Natural killer cell (primary cell): Measurements from ENCODE around the gene GNAZ. TPM values are rescaled to one million over a fixed set of nuclear protein-coding genes. Genes with fewer than 3 reads are reported as not detected.

Experiments
- ATAC-seq, 3 donors: fragments of 150-1000 bp in 2 of 3; fragments of 200-7000 bp in 1 of 3; cut with Tn5 transposase; 1 replicate in 1 of 3; 2 replicates in 2 of 3; pipeline ENCODE4 v1.10.0; 2021; ENCODE audit warnings: mild to moderate bottlenecking in 2 of 3, moderate library complexity in 2 of 3
- DNase-seq, 2 donors: peaks; one replicate each; pipeline versions ENCODE4 v3.0.0 to v3.0.0-alpha.2; 2013 to 2021; ENCODE audit warnings: mixed read lengths in 1 of 2
- H3K27ac ChIP-seq: one replicate; pipeline ENCODE4 v1.5.1; 2013; ENCODE audit warnings: mild to moderate bottlenecking, low read length
- H3K27me3 ChIP-seq: one replicate; pipeline ENCODE4 v1.6.1; 2013; ENCODE audit warnings: low read length; ENCODE audit not compliant: control insufficient read depth, insufficient read depth
- H3K36me3 ChIP-seq: one replicate; pipeline ENCODE4 v1.6.1; 2013; ENCODE audit warnings: low read length; ENCODE audit not compliant: control insufficient read depth, insufficient read depth
- H3K4me1 ChIP-seq: one replicate; pipeline ENCODE4 v1.6.1; 2013; ENCODE audit warnings: low read length; ENCODE audit not compliant: control insufficient read depth, insufficient read depth
- H3K4me3 ChIP-seq: one replicate; pipeline ENCODE4 v1.5.1; 2013; ENCODE audit warnings: low read length
- H3K9me3 ChIP-seq: one replicate; pipeline ENCODE4 v1.6.1; 2013; ENCODE audit warnings: low read length; ENCODE audit not compliant: control insufficient read depth, insufficient read depth
- H3K27ac Mint-ChIP-seq, 2 donors: one replicate each; pipeline ENCODE4 v1.8.0; 2022; ENCODE audit warnings: mild to moderate bottlenecking in 2 of 2, mixed read lengths in 2 of 2, moderate library complexity in 1 of 2
- H3K27me3 Mint-ChIP-seq, 2 donors: one replicate each; pipeline ENCODE4 v1.8.0; 2022; ENCODE audit warnings: low read depth in 2 of 2, mixed read lengths in 2 of 2
- H3K36me3 Mint-ChIP-seq: one replicate; pipeline ENCODE4 v1.8.0; 2022; ENCODE audit warnings: mixed read lengths
- H3K4me1 Mint-ChIP-seq, 2 donors: one replicate each; pipeline ENCODE4 v1.8.0; 2022; ENCODE audit warnings: mixed read lengths in 2 of 2
- H3K4me3 Mint-ChIP-seq: one replicate; pipeline ENCODE4 v1.8.0; 2022; ENCODE audit warnings: mild to moderate bottlenecking, moderate library complexity, mixed read lengths
- H3K9me3 Mint-ChIP-seq, 2 donors: one replicate each; pipeline ENCODE4 v1.8.0; 2022; ENCODE audit warnings: mixed read lengths in 2 of 2
- WGBS: methylation state at CpG from one replicate; pipeline ENCODE4 v1.1.7; 2013; ENCODE audit warnings: missing lambda C conversion rate; ENCODE audit not compliant: insufficient coverage; 5-methylcytosine and 5-hydroxymethylcytosine counted together
- intact Hi-C: fragments of 100-400 bp; cut with micrococcal nuclease; formaldehyde crosslinking; loops from one replicate; pipeline ENCODE4 v1.14.2; 2022
- total RNA-seq, 4 donors: library from RNA; stranded (reverse); fragments of 120-200 nt in 1 of 4; gene quantifications; one replicate each; pipeline versions ENCODE4 v1.2.3 to v1.2.4, GENCODE V29; 2013 to 2022
- TF ChIP-seq, protein P1 (sequence below): fragments of 200-600 bp; IDR thresholded peaks from one replicate; pipeline ENCODE4 v1.8.0; 2022; ENCODE audit warnings: antibody characterized with exemption

Gene GNAZ
- total RNA-seq, 3 donors from 2014 or later (not counting 1 experiment from before 2014, with no cell fraction given): 4.5 to 7.5 (median 5.6) TPM

DNA sequence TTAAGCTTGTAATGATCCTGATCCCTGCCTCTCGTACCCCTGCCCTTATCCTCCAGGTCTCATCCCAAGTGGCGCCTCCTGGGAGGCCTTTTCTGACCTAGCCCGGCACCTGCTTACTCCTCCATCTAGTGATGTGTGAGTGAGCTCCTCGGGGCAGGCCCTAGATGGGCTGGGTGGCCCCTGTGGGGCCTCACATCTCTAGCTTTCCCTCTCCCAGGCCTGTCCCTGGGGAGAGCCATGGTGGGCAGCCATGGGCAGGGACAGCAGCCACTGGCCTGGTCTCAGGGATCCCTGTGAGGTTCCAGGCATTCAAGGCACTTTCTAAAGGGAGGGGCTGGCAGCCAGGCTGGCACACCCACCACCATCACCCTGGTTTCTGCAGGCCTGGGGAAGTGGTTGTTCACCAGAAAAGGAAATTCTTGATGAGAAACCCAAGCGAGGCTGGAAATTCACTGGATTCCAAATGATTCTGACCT is 27.9 kb downstream of the GNAZ start:
- WGBS: 85% methylated on average over 5 of the region's 5 CpGs
- H3K27ac Mint-ChIP-seq: no peak overlapping the region
- Histone ChIP-seq H3K9me3 (no peaks in the 10 kb centered on the region), H3K36me3 (no peaks in the 10 kb centered on the region), H3K27me3 (no peaks in the 10 kb centered on the region), H3K4me1 (no peaks in the 10 kb centered on the region), H3K4me3 (no peak overlapping the region), H3K27ac (no peak overlapping the region)
- TF ChIP-seq, protein P1, sequence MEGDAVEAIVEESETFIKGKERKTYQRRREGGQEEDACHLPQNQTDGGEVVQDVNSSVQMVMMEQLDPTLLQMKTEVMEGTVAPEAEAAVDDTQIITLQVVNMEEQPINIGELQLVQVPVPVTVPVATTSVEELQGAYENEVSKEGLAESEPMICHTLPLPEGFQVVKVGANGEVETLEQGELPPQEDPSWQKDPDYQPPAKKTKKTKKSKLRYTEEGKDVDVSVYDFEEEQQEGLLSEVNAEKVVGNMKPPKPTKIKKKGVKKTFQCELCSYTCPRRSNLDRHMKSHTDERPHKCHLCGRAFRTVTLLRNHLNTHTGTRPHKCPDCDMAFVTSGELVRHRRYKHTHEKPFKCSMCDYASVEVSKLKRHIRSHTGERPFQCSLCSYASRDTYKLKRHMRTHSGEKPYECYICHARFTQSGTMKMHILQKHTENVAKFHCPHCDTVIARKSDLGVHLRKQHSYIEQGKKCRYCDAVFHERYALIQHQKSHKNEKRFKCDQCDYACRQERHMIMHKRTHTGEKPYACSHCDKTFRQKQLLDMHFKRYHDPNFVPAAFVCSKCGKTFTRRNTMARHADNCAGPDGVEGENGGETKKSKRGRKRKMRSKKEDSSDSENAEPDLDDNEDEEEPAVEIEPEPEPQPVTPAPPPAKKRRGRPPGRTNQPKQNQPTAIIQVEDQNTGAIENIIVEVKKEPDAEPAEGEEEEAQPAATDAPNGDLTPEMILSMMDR: no peak
- ATAC-seq (no peak), DNase-seq (no peak)
- no peaks in the 10 kb centered on the region for H3K36me3 Mint-ChIP-seq
- H3K4me3 Mint-ChIP-seq: no peak overlapping the region
- no peaks in the 10 kb centered on the region for H3K9me3 Mint-ChIP-seq
- intact Hi-C loops: no loop called here
- no peaks in the 10 kb centered on the region for H3K4me1 Mint-ChIP-seq
- H3K27me3 Mint-ChIP-seq: no peaks in the 10 kb centered on the region

DNA sequence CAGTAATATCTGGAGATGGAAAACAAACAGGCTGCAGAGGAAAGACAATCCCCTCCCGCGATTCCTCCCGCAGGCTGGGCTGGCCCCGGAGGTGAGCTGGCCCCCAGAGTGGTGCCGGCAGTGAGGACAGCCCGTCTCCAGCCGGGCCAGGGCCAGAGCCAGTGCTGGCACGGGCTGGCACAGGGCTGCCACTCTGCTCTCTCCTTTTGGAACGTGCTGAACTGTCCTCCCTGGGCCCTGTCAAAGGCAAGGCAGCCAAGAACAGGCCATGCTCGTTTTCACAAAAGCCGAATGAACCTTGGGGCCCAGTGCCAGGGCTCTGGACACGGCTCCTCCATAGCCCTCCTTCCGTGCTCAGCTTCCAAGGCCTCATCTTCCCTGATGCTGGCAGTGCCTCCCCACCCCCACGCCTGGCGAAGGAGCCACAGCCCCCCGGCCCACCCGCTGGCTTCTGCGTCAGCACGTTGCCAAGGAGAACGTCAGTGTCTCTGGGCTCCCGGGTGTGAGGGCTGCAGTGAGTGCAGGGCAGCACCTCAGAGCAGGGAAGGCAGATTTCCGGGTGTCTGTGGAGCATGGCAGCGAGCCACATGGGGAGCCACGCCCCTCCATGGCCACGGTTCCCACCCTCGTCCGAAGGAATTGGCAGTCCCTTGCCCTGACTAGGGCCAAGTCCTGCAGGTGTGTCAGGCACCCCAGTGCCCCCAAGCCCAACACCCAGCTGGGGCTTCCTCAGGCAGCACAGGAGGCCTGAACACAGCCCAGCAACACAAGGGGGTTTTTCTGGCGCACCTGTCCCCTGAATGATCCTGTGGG is 28.6 kb downstream of the GNAZ start:
- Histone ChIP-seq H3K4me3 (no peak overlapping the region), H3K27me3 (no peaks in the 10 kb centered on the region), H3K9me3 (no peaks in the 10 kb centered on the region), H3K36me3 (no peaks in the 10 kb centered on the region), H3K27ac (no peak overlapping the region), H3K4me1 (no peaks in the 10 kb centered on the region)
- Mint-ChIP-seq H3K4me1 (no peaks in the 10 kb centered on the region), H3K36me3 (no peaks in the 10 kb centered on the region), H3K27me3 (no peaks in the 10 kb centered on the region), H3K9me3 (no peaks in the 10 kb centered on the region), H3K4me3 (no peak overlapping the region), H3K27ac (no peak overlapping the region)
- TF ChIP-seq, protein P1: no peak
- WGBS: 91% methylated on average over 28 of the region's 28 CpGs
- DNase-seq: no peak
- no peak for ATAC-seq
- intact Hi-C loops: no loop called here

DNA sequence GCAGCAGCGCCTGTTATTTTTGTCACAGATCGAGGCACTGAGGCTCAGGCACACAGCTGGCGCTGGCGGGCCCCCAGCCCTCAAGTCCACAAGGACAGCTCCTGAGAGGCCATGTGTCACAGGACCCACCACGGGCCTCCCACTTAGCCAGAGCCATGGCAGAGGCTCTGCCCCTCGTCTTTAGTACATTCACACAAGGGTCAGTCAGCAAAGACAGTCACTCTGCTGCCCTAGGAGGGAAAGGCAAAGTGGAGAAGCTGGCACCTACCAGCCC is 29.1 kb downstream of the GNAZ start:
- DNase-seq (no peak), ATAC-seq (no peak)
- Histone ChIP-seq H3K36me3 (no peaks in the 10 kb centered on the region), H3K27me3 (no peaks in the 10 kb centered on the region), H3K9me3 (no peaks in the 10 kb centered on the region), H3K4me1 (no peaks in the 10 kb centered on the region), H3K4me3 (no peak overlapping the region), H3K27ac (no peak overlapping the region)
- no peaks in the 10 kb centered on the region for H3K36me3 Mint-ChIP-seq
- no peaks in the 10 kb centered on the region for H3K4me1 Mint-ChIP-seq
- WGBS: 85% methylated on average over 6 of the region's 6 CpGs
- intact Hi-C loops: no loop called here
- no peaks in the 10 kb centered on the region for H3K27me3 Mint-ChIP-seq
- no peaks in the 10 kb centered on the region for H3K9me3 Mint-ChIP-seq
- TF ChIP-seq, protein P1: no peak
- H3K27ac Mint-ChIP-seq: no peak overlapping the region
- H3K4me3 Mint-ChIP-seq: no peak overlapping the region
